PC-9 (cell line): ENCODE data around the gene RHOF.

ENCODE experiments used
- CTCF ChIP-seq: fragments of 200-600 bp; sonication (generic); conservative IDR thresholded peaks from 2 replicates; pipeline ENCODE4 v1.6.1; 2017; ENCODE audit warnings: mixed run types, antibody characterized with exemption, mild to moderate bottlenecking, moderate library complexity
- EZH2 ChIP-seq: fragments of 200-600 bp; sonication (generic); IDR thresholded peaks from 2 replicates; pipeline ENCODE4 v1.8.0; 2017; ENCODE audit warnings: antibody characterized with exemption, low read depth

DNA sequence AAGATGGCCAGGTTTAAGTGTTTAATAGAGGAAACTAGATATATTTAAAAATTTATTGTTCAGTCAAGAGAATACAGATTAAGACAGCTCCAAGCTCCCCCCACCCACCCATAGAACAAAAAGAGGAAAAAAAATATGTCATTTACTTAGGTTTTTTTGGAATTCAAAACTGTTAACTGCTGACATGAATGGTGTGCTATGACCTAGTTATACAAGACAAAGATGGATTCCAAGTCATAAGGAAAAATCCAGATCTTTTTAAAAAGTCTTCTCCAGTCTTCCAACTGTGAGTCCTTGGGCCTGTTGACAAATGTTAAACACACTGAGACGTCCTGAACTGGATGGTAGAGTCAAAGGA is 9.0 kb upstream of the RHOF start:
- no peak for TF ChIP-seq CTCF
- TF ChIP-seq EZH2 = no peak
